HG03280 (cell line): ENCODE results near the gene CRADD.
"Not testable (repeated sequence)": the region's sequence is repeated elsewhere in the genome, so short reads cannot be mapped to it uniquely, and the experiment has no call there.

Experiments
- ATAC-seq: cut with Tn5 transposase; IDR thresholded peaks from one replicate; pipeline ENCODE4 v1.9.1; 2021; ENCODE audit warnings: mild to moderate bottlenecking, moderate library complexity; ENCODE audit not compliant: unreplicated experiment

CRADD gene

DNA sequence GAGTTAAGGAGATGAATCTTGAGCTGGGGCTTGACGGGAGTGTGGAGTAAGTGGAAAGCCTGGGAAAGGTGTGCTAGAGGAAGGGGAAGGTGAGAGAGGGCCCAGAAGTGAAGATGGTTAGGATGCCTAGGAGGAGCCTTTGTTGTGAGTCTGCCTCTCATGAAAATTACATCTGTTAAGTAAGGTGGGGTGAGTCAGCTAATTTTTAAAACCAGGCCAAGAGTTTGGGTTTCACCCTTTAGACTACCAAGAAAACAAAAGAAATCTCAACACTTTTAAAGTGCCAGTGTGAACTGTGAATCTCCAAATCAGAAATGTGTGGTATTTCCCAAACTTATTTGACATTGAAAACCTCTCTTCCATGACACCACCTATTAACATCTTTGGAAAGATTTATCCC, 185.2 kb downstream of the CRADD start:
- ATAC-seq, result no peak

DNA sequence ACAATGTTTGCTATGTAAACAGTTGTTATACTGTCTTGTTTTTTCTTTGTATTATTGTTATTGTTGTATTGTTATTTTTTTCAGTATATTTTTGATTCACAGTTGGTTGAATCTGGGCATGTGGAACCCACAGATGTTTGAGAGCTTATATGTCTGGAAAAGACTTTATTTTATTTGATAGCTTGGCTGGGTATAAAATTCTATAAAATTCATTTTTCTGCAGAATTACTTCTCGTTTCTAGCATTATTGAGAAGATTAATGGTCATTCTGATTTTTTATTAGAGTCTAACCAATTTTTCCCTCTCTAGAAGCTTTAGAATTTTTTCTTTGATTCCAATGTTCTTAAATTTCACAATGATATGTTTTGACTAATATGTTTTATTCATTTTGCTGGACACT, 188.6 kb downstream of the CRADD start:
- ATAC-seq, result no peak

DNA sequence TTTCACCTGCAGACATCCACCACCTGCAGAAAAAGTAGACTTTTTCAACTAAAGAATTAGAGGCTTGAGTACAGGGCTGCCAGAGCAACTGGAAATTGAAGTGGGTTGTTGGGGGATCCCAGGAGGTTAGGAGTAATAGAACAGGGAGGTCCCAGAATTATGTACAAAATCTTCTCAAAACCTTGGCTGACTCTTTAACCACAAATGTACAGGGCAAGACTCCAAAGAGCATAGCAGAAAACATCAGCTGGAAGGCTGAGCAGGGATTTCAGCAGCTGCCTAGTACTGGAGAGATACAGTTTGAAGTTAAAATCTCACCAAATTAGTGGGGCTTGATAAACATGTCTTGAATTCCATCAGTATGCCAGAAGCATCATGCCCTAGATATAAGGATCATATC, 191.6 kb downstream of the CRADD start:
- ATAC-seq, result no peak

DNA sequence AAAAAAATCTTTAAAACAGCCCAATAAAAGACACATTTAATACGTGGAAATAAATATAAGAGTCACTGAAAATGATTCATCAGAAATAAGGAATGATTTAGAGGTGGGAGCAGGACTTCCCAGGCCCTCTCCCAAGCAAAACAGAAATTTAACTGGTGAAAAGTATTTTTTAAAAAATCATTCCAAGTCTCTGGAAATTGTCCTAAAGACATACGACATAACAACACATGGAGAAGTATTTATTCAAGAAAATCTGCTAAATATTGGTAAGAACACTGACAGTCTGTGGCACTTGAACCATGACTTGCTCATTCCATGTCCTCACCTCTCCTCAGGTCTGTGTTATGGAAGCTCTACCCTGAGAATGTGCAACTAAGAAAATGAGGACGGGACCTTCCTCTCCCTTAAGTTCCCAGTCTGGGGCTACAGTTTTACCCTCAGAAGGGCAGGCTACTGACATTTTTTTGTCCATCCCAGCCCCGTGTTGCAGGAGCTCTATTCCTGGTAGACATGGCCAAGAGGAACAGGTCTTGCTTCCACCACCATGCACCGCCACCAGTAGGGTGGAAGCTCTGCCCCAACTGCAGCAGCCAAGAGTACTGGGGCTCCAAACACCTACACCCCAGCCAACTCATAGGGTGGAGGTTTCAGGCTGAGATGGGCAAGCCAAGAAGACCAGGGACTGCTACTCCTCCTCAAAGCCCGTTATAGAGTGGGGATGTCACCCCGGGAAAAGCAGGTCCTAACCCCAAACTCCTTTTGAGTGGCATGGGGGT, 193.0 kb downstream of the CRADD start:
- ATAC-seq, result no peak

DNA sequence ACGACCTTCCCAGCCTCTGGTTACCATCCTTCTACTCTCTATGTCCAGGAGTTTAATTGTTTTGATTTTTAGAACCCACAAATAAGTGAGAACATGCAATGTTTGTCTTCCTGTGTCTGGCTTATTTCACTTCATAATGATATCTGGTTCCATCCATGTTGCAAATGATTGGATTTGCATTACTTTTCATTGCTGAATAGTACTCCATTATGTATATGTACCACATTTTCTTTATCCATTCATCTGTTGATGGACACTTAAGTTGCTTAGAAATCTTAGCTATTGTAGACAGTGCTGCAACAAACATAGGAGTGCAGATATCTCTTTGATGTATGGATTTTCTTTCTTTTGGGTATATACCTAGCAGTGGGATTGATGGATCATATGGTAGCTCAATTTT, 194.4 kb downstream of the CRADD start:
- not testable (repeated sequence) for ATAC-seq

DNA sequence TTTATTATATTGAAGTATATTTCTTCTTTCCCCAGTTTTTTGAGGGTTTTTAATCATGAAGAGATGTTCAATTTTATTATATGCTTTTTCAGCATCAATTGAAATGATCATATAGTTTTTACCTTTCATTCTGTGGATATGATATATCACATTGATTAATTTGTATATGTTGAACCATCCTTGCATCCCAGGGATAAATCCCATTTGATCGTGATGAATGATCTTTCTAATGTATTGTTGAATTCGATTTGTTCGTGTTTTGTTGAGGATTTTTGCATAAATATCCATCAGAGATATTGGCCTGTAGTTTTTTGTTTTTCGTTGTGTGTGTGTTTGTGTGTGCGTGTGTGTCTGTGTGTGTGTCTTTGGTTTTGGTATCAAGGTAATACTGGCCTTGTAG, 196.4 kb downstream of the CRADD start:
- no peak for ATAC-seq

GRCh38 chr12:93875157-93875556, 198.0 kb downstream of the CRADD start:
- no peak for ATAC-seq

- ATAC-seq, result no peak
These were observed 199.2 kb downstream of the CRADD start for GRCh38 chr12:93876360-93876759.

GRCh38 chr12:93877446-93877845, 200.3 kb downstream of the CRADD start:
- ATAC-seq, result no peak

GRCh38 chr12:93879476-93880421, 202.6 kb downstream of the CRADD start:
- ATAC-seq, result no peak

GRCh38 chr12:93880853-93881522, 203.8 kb downstream of the CRADD start:
- no peak for ATAC-seq

- ATAC-seq, result no peak
These were observed 205.6 kb downstream of the CRADD start for GRCh38 chr12:93882763-93883162.

- no peak for ATAC-seq
These were observed 206.4 kb downstream of the CRADD start for GRCh38 chr12:93883436-93884154.

- ATAC-seq, result no peak
These were observed 207.8 kb downstream of the CRADD start for GRCh38 chr12:93884794-93885460.

DNA sequence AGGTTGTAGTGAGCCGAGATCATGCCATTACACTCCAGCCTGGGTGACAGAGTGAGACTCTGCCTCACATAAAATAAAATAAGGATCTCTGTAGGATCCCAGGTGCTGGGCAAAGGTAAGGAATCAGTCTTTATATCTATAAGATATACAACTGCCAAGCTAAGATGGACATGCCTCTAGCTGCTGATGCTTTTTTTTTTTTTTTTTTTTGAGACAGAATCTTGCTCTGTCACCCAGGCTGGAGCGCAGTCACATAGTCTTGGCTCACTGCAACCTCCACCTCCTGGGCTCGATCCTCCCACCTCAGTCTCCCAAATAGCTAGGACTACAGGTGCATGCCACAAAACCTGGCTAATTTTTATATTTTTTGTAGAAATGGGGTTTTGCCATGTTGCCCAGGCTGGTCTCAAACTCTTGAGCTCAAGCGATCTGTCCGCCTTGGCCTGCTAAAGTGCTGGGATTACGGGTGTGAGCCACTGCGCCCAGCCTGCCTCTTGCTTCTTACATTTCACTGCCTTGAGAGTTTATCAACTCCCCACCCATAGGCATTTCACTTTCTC, 208.9 kb downstream of the CRADD start:
- ATAC-seq, result not testable (repeated sequence)

- ATAC-seq, result no peak
These were observed 209.6 kb downstream of the CRADD start for GRCh38 chr12:93886533-93887511.

DNA sequence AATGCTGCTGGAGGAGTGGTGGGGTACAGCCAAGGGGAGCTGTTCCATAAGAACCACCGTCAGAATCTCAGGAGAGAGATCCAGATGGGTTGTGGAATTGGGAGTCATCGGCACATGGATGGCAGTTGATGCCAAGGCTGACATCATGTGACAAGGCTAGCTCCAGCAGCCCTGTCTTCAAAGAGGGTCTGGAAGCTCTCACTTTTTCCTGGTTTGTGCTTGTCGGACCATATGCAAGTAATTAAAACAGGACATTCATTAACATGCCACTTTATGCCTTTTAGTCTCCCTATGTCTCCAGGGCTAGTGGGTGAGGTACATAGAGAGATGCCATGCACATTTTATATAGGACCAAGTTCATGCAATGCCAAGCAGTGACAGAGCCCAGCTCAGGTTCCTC, 211.8 kb downstream of the CRADD start:
- no peak for ATAC-seq

GRCh38 chr12:93889516-93890212, 212.5 kb downstream of the CRADD start:
- no peak for ATAC-seq
